NT2/D1 (cell line): ENCODE results near the gene LRMDA.

Source experiments
- SUZ12 ChIP-seq: IDR thresholded peaks from 2 replicates; pipeline ENCODE4 v1.6.1; 2011; ENCODE audit not compliant: insufficient read length, insufficient read depth; ENCODE audit errors: extremely low read depth
- ZNF274 ChIP-seq: IDR thresholded peaks from 2 replicates; pipeline ENCODE4 v1.6.1; 2011; ENCODE audit warnings: mild to moderate bottlenecking, low read depth, low read length

DNA sequence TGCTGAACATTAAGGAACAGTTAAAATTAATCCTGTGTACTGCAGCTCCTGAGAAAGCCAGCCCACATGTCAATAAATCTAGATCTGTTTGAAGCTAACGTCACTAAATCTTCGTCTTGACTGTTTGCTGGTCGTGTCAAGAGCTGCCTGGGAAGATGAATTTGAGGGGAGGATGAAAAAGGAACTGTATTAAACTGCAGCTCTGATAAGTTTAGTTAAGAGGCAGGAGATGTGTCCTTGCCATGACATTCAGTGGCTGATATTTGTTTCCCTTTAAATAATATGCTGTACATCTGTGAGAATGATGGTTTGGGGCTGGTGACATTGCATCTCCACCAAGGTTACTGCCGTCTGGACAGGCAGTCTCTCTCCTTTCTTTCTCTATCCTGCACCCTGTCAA is 435.3 kb downstream of the LRMDA start:
- TF ChIP-seq SUZ12 (no peak), ZNF274 (no peak)
